ENCODE measurements around the gene TTC24. TPM values are rescaled to one million over a fixed set of nuclear protein-coding genes. Genes with fewer than 3 reads are reported as not detected.
"Not testable (repeated sequence)": the region's sequence is repeated elsewhere in the genome, so short reads cannot be mapped to it uniquely, and the experiment has no call there.

Gene TTC24
- total RNA-seq, 1 experiment from 2014 or later = not detected

DNA sequence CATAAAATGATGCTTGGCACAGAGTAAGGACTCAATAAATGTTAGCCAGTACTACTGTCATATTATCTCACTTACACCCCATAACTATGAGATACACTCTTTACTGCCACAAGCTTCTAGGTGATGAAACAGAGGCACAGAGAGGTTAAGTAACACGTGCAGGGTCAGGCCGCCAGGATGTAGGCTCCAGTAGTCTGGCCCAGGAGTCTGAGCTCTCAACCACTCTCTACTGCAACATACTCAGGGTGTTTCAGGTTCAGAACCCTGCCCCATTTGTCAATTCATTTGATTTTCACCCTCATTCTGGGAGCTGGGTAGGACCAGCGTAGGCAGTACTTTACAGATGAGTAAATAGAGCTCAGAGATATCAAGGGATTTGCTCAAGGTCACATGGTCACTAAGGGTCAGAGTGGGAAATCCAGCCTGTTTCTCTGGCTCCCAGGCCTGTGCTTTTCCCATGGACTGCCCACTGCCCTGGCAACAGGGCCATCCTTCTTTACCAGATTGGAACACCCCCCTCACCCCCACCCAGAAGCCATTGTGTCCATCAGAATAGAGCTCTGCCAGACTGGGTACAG is 28.4 kb upstream of the TTC24 start:
- Histone ChIP-seq H3K36me3 (peaks cover 91% of the 10 kb centered on the region), H3K4me3 (no peak overlapping the region), H3K27me3 (no peaks in the 10 kb centered on the region), H3K9me3 (no peaks in the 10 kb centered on the region)
- DNase-seq = no peak

DNA sequence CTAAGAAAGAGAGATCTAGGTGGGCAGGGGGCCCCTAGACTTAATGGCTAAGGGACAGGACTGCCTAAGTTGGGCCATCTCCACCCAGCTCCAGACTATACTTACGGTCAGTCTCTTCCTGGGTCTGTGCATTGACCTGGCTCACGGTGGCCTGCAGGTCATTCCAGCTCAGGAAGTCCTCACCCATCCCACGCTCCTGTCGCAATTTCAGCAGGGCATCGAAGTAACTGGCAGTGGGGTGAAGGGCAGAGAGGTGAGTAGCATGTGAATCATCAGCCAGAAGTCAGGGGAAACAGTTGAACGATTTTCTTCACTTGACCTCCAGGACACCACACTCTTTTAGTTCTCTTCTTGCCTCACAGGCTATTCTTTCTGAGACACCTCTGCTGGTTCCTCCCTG is 27.7 kb upstream of the TTC24 start:
- Histone ChIP-seq H3K36me3 (peaks cover 89% of the 10 kb centered on the region), H3K27me3 (no peaks in the 10 kb centered on the region), H3K9me3 (no peaks in the 10 kb centered on the region), H3K4me3 (no peak overlapping the region)
- peak; percentile 28 for DNase-seq

DNA sequence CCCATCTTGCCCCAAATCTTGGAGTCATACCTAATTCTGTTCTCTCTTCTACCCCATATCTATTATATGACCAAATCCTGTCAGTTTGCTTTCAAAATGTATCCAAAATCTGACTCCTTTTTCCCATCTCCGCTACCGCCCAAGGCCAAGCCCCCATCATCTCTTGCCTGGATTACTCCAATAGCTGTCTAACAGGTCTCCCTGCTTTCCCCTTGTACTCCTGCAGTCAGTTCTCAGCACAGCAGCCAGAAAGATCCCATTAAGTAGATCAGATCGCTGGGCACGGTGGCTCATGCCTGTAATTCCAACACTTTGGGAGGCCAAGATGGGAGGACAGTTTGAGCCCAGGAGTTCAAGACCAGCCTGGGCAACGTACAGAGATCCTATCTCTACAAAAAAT is 27.0 kb upstream of the TTC24 start:
- H3K4me3 ChIP-seq = no peak overlapping the region
- H3K36me3 ChIP-seq = peaks cover 82% of the 10 kb centered on the region
- H3K27me3 ChIP-seq = no peaks in the 10 kb centered on the region

DNA sequence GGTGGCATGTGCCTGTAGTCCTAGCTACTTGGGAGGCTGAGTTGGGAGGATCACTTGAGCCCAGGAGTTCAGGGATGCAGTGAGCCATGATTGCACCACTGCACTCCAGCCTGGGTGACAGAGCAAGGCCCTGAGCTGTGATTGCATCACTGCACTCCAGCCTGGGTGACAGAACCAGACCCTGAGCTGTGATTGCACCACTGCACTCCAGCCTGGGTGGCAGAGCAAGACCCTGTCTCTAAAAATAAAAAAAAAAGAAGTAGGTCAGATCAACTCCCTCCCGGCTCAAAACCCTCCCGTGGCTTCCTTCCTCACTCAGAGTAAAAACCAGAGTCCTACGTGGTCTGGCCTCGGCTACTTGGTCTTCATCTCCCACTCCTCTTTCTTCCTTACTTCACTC is 26.6 kb upstream of the TTC24 start:
- not testable (repeated sequence) for H3K9me3 ChIP-seq, DNase-seq, H3K27me3 ChIP-seq, H3K4me3 ChIP-seq
- peaks cover 78% of the 10 kb centered on the region for H3K36me3 ChIP-seq

More for the DNA sequence above, 27.0 kb upstream of the TTC24 start:
- no peak for DNase-seq
- H3K9me3 ChIP-seq = no peaks in the 10 kb centered on the region

DNA sequence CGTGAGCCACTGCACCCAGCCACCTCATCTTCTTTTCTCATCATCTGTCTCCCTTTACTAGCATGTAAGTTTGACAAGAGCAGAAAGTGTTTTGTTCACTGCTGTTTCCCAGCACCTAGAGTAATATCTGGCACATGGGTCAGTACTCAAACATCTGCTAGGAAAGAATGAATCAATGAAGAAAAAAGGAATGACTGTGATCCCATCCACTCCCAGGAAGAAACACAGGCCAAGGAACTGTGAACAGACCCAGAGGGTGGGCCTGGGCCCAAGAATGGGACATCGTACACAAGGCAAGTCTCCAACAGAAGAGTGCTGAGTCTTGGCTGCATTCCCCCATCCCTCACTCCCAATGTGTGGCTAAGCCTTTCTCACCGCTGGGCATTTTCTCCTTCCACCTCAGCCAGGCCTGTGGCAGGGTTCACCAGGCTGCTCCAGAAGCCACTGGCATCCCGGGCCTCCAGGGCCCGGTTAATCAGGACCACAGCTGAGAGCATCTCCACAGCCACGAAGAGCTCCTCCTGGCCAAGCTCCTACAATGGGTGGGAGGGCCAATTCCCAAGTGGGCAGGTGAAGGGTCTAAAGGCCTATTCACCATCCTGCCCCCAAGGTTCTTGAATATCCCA is 25.6 kb upstream of the TTC24 start:
- H3K27me3 ChIP-seq = no peaks in the 10 kb centered on the region
- H3K36me3 ChIP-seq = peaks cover 68% of the 10 kb centered on the region
- H3K9me3 ChIP-seq = no peaks in the 10 kb centered on the region
- no peak for DNase-seq
- H3K4me3 ChIP-seq = no peak overlapping the region

DNA sequence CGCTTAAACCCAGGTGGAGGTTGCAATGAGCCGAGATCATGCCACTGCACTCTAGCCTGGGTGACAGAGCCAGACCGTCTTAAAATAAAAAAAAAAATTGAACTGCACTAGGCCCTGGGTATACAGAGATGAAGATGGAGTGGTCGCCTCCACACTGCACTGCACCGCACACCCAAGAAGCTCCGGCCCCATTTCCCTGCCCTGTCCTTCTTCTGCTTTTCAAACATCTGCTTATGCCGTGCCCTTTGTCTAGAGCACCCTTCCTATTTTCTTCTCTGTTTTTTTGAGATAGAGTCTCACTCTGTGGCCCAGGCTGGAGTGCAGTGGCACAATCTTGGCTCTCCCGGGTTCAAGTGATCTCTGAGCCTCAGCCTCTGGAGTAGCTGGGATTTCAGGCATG is 24.6 kb upstream of the TTC24 start:
- H3K27me3 ChIP-seq = no peaks in the 10 kb centered on the region
- no peak overlapping the region for H3K4me3 ChIP-seq
- peaks cover 69% of the 10 kb centered on the region for H3K36me3 ChIP-seq
- H3K9me3 ChIP-seq = no peaks in the 10 kb centered on the region
- DNase-seq = no peak

DNA sequence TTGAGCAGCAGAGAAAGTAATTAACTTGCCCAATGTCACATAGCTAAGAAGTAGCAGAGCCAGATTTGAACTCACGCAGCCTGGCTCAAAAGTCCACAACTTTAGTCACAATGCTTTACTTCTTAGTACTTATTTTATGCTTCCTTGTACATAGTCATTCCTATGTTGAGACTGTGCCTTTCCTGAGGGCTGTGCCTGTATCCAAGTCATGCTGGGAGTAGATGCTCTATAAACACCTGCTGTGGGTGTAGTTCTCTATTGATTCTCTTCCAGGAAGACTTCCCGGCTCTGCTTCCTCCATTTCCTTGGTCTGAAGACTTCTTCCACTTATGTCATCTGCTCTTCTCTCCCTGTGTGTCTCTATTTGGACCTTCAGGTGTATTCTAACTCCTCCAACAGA is 23.8 kb upstream of the TTC24 start:
- peaks cover 69% of the 10 kb centered on the region for H3K36me3 ChIP-seq
- no peak for DNase-seq
- no peaks in the 10 kb centered on the region for H3K27me3 ChIP-seq

DNA sequence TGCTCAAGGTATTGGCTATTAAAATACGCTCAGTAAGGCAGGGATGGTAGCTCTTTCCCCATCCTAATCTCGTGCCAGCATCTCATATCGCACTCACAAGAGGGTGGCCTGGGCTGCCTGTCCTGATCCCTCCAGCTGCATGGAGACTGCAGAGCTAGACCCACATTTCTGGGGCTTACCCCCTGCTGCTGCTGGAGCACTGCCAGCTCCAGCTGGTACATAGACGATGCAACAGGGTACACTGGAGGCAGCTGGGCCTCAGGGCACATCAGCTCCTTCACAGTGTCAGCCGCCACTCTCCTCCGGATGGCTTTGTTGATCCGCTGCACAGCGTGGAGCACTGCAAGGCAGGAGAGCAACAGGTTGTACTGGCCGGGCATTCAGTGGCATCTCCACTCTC is 23.2 kb upstream of the TTC24 start:
- DNase-seq = no peak
- H3K4me3 ChIP-seq = no peak overlapping the region
- H3K36me3 ChIP-seq = peaks cover 67% of the 10 kb centered on the region
- no peaks in the 10 kb centered on the region for H3K9me3 ChIP-seq
- no peaks in the 10 kb centered on the region for H3K27me3 ChIP-seq

More for the DNA sequence above, 23.8 kb upstream of the TTC24 start:
- Histone ChIP-seq H3K9me3 (no peaks in the 10 kb centered on the region), H3K4me3 (no peak overlapping the region)

DNA sequence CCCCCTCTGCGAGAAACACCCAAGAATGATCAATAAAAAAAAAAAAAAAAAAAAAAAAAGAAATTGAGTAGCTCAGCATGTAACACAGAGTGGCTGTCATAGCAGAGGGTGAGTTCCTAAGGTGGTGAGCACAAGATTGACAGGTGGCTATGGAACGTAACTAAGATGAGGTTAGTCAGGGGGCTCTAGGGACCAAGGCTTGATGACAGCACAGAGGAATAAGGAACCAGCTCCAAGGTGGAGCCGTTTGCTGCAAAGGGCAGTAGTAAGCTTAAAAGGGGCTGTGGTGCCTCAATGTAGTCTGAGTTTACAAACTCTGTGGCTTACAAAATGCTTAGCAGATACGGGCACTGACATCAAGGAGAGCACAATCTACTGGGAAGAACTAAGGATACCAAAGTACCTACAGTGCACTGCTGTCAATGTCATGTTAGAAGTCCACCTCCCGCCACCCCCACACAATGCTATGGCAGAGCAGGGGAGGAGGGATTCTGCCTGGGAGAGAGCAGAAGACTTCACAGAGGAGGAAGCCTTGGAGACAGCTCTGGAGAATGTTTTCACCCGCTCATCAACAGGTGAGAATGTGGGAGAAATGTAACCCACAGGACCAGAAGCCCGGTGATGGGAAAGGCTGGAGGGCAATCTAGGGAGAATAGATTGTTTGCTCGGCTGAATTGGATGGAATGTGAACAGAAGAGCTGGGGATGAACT is 20.3 kb upstream of the TTC24 start:
- no peak for DNase-seq
- Histone ChIP-seq H3K36me3 (peaks cover 73% of the 10 kb centered on the region), H3K27me3 (no peaks in the 10 kb centered on the region), H3K4me3 (no peak overlapping the region), H3K9me3 (no peaks in the 10 kb centered on the region)

DNA sequence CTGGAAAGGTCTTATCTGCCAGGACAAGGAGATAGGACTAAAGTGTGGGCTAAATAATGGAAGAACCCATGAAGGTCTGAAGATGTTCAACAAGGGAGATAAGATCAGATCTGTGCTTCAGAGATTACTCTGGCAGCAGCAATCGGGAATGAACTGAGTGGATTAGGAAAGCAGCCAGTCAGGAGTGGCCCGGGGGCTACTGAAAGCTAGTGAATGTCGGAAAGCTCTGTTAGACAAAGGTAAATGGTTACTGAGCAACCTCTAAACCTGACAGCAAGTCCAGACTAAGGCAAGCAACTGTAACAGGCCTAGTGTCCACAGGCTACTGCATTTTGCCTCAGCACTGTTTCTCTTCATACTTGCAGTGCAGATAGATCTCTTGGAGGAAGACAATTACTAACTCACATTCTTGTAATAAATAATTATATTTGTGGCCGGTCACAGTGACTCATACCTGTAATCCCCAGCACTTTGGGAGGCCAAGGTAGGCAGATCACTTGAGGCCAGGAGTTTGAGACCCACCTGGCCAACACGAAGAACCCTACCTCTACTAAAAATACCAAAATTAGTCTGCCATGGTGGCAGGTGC is 19.6 kb upstream of the TTC24 start:
- peaks cover 73% of the 10 kb centered on the region for H3K36me3 ChIP-seq
- H3K27me3 ChIP-seq = no peaks in the 10 kb centered on the region
- H3K9me3 ChIP-seq = no peaks in the 10 kb centered on the region
- no peak overlapping the region for H3K4me3 ChIP-seq
- DNase-seq = no peak

DNA sequence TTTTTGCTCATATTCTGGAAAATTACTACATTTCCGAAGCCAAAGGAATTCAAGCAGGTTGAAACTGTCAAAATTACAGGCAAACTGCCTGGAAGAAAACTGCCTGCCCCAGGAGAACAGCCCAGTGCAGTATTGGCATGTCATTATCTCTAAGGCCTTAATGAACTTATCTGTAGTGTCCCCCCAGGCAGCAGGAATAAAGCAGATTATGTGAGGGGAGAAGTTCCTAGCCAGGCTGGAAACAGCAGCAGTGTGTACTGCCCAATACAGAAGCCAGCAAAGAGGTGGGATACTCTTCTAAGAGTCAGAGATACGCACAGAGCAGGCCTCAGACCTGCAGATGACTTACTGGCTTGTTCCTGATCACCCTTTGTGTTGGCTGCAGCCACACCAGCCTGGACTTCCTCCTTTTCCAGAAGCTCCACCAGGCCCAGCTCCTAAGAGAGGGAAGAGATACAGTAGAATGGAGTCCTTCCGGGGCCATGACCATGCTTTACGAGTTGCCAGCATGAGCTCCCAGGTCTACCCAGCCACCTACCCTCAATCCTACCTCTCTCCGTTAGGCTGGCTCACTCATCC is 18.8 kb upstream of the TTC24 start:
- H3K4me3 ChIP-seq = no peak overlapping the region
- no peaks in the 10 kb centered on the region for H3K9me3 ChIP-seq
- DNase-seq = no peak
- peaks cover 73% of the 10 kb centered on the region for H3K36me3 ChIP-seq
- no peaks in the 10 kb centered on the region for H3K27me3 ChIP-seq

DNA sequence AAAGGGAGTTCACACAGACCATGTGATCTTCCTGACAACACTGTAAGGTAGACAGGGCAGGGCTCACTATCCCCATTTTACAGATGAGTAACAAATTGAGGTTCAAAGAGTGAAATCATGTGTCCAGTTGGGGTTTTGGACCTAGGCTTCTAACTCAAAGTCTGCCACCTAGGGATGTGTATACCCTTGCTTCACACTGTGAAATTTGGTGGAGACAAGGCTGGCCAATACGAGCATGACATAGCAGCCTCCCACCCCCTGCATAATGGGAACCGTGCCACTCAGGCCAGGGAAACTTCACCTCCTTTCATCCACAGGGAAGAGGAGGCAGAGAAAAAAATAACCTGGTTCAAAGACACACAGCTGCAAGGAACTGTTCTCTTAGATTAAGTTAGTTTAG is 14.0 kb upstream of the TTC24 start:
- no peak for DNase-seq
- Histone ChIP-seq H3K4me3 (no peak overlapping the region), H3K27me3 (no peaks in the 10 kb centered on the region), H3K9me3 (no peaks in the 10 kb centered on the region), H3K36me3 (peaks cover 88% of the 10 kb centered on the region)

DNA sequence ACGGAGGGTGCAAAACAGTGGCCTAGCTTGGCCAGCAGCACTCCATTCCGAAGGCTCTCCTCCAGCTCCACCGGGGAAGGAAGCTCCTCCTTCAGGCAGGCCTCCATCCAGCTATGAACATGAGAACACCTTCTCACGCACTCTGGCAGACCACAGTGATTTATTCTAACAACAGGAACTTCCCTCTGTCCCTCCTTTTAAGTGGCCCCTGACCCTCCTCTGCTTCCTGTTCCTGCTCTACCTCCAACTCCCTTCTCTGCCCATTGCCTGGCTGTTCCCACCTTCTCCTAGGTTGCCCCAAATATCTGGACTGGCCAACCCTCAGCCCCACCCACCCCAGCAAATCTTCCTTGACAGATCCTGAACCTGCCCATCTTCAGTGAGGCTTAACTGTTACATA is 13.1 kb upstream of the TTC24 start:
- no peak for DNase-seq

DNA sequence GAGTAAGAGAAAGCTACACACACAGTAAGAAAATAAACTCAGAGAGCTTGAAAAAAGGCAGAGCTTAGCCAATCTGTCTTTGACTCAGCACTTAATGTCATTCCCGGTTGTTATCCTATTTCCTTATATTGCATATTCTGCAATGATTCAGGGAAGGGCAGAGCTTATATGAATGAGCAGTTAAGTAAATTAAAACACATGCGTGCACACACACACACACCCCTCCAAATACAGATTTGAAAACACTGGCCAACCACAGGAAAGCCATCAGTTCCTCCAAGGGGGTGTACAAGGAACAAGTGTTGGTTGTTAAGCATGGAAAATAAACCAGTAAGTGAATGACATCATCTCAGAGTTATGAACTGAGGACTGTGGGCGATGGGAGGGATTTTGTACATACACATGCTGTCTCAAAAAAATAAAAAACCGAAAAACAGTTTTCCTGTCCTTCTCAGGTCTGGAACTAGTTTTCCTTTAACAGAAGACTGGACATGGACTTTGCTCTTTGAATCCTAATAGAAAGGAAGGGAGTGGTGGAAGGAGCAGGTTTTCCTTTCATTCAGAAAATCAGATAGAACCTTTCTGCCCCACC is 8.2 kb upstream of the TTC24 start:
- peaks cover 32% of the 10 kb centered on the region for H3K36me3 ChIP-seq
- no peaks in the 10 kb centered on the region for H3K9me3 ChIP-seq

More for the DNA sequence above, 13.1 kb upstream of the TTC24 start:
- H3K9me3 ChIP-seq = no peaks in the 10 kb centered on the region
- peaks cover 82% of the 10 kb centered on the region for H3K36me3 ChIP-seq
- no peak overlapping the region for H3K4me3 ChIP-seq
- no peaks in the 10 kb centered on the region for H3K27me3 ChIP-seq

DNA sequence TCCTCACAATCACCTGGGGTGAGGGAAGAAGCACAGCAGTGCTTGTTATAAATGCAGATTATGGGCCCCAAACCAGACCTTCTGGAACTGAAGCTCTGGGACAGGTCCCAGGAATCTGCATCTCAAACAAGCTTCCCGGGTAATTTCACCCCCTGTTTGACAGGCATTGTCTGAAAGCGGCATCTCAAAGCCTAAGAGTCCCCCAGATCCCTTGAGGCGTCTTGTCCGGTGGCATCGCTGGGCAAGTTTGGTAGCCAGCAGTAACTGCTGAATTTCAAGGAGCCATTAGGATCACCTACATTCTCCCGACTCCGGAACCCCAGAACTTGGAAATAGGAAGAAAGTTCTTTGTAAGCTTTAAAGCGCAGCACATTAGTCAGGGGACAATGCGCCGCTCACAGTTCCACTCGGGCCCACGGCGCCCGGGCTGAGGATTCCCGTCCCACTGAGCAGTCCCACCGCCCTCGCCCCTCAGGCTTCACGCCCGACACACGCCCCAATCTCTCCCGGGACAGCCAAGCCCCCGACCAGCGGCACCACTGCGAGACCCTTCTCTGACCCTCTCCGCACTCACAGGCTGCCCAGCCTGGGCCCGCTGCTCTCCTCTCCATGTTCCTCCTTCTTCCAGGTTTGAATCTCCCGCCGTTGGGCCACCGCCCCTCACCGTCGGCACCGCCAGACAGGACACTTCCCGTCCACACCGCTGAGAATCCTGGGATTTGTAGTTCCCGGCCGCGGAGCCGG is 7.4 kb upstream of the TTC24 start, which contains the start of gene IQGAP3:
IQGAP3 (minus strand) TSS at position 647 of the 744 bp plus-strand sequence; CDS start at position 611, 36 bp downstream.
- Histone ChIP-seq H3K4me3 (peak within 1 kb of the TSS; percentile 95), H3K27me3 (peaks cover 2% of the 10 kb centered on the region; the same call in 1 of the 2 replicates), H3K36me3 (peaks cover 29% of the 10 kb centered on the region), H3K9me3 (no peaks in the 10 kb centered on the region)
- peak; percentile 91 for DNase-seq

More for the DNA sequence above, 8.2 kb upstream of the TTC24 start:
- Histone ChIP-seq H3K4me3 (peak overlapping the region; percentile 95), H3K27me3 (peaks cover 2% of the 10 kb centered on the region; the same call in 1 of the 2 replicates)
- peak; percentile 62 for DNase-seq

DNA sequence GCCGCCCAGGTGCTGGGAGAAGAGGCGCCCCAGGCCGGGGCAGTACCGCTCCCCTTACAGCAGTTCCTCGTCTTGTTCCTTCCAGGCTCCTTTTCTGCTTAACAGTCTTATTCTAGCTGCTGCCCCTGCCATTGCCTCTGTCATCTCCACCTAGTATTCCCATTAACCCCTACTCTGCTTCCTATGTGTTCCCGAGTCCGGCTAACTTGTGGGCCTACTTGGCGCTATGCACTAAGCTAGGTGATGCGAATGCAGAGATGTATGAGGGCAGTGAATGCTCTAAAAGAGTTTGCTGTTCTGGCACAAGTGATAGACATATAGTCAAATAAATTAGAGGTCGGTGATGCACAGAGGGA is 6.9 kb upstream of the TTC24 start:
- Histone ChIP-seq H3K9me3 (no peaks in the 10 kb centered on the region), H3K36me3 (peaks cover 24% of the 10 kb centered on the region), H3K27me3 (peaks cover 2% of the 10 kb centered on the region; the same call in 1 of the 2 replicates), H3K4me3 (peak overlapping the region; percentile 95)
- no peak for DNase-seq

All from MG63 (cell line).